Measurements from ENCODE around the gene THSD7A. TPM values are rescaled to one million over a fixed set of nuclear protein-coding genes. Genes with fewer than 3 reads are reported as not detected.

THSD7A gene
- total RNA-seq, 2 experiments from 2014 or later, result not detected

DNA sequence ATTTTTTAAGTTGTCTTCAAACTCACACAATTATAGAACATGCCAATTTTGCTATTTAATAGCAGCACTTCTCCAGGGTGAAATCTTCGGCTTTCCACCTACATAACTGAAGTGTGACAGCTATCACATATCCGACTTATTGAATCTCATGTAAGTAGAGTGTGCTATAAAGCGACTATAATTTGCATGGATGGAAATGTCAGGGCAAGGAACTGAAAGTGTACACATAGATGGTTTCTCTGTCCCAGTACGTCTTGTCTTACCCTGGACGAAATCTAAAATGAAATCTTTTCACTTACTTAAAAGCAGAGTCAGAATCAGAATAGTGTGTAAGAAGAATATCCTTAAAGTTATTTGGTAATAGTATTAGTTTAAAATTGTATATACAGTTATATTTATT is 132.3 kb downstream of the THSD7A start:
- ChIA-PET CTCF (no interaction called here), POLR2A (no interaction called here)
- Mint-ChIP-seq H3K27ac (no peak overlapping the region), H3K9me3 (no peaks in the 10 kb centered on the region), H3K4me1 (ENCODE audit: low read depth) (no peaks in the 10 kb centered on the region), H3K27me3 (no peaks in the 10 kb centered on the region), H3K36me3 (ENCODE audit: low read depth) (no peaks in the 10 kb centered on the region), H3K4me3 (no peak overlapping the region)
- DNase-seq (no peak), ATAC-seq (no peak)
- intact Hi-C loops (cut with micrococcal nuclease), result no loop called here
- TF ChIP-seq, protein P1, sequence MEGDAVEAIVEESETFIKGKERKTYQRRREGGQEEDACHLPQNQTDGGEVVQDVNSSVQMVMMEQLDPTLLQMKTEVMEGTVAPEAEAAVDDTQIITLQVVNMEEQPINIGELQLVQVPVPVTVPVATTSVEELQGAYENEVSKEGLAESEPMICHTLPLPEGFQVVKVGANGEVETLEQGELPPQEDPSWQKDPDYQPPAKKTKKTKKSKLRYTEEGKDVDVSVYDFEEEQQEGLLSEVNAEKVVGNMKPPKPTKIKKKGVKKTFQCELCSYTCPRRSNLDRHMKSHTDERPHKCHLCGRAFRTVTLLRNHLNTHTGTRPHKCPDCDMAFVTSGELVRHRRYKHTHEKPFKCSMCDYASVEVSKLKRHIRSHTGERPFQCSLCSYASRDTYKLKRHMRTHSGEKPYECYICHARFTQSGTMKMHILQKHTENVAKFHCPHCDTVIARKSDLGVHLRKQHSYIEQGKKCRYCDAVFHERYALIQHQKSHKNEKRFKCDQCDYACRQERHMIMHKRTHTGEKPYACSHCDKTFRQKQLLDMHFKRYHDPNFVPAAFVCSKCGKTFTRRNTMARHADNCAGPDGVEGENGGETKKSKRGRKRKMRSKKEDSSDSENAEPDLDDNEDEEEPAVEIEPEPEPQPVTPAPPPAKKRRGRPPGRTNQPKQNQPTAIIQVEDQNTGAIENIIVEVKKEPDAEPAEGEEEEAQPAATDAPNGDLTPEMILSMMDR (IDR thresholded peaks at IDR 0.05), result no peak

DNA sequence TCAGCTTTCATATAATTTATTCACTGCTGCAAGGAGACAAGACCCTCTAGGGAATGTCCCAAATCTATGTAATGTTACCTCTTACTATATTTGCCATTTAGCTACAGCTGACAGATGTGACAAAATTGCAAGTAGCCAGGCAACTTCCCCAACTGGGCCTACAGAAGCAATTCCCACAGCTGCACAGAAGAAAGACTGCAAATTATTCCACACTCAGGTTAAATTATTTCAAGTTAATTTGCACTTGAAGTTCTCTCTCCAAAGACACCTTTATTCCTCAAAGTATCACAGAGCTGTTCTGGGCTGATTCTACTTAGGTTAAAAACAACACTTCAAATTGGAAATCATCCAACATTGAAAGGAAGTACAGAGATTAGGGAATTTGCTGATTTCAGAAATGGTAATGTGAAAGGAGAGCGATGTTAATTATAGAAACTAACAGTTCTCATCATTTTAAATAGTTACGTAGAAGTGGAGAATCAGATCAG is 133.6 kb downstream of the THSD7A start:
- intact Hi-C loops (cut with micrococcal nuclease), result no loop called here
- no peak overlapping the region for H3K27ac Mint-ChIP-seq

DNA sequence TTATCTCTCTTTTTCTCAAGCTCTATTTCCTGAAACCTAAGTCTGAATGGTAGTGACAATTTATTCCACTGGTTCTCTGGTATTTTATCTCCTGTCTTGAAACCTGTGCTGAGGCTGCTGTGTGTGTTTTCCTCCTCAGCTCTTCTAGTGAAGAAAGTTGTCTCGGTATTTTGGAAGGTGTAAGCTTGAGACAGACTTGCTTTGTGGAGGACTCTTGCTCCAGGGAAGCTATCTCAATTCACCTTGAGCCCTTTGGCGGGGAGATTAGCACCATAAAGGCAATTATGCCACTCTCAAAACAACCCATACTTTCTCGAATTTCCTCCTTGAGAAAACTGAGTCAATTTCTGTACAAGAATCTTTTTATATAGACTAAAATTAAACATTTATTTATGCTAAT is 141.6 kb downstream of the THSD7A start:
- TF ChIP-seq, protein P1 (IDR thresholded peaks at IDR 0.05), result no peak
- Mint-ChIP-seq H3K4me1 (ENCODE audit: low read depth) (no peaks in the 10 kb centered on the region), H3K27me3 (no peaks in the 10 kb centered on the region), H3K36me3 (ENCODE audit: low read depth) (no peaks in the 10 kb centered on the region), H3K4me3 (no peak overlapping the region), H3K27ac (no peak overlapping the region), H3K9me3 (no peaks in the 10 kb centered on the region)
- intact Hi-C loops (cut with micrococcal nuclease), result no loop called here
- no peak for DNase-seq
- CTCF ChIA-PET, result no interaction called here
- POLR2A ChIA-PET, result no interaction called here
- no peak for ATAC-seq

More for the DNA sequence above, 133.6 kb downstream of the THSD7A start:
- Mint-ChIP-seq H3K27me3 (no peaks in the 10 kb centered on the region), H3K9me3 (no peaks in the 10 kb centered on the region), H3K4me1 (ENCODE audit: low read depth) (no peaks in the 10 kb centered on the region), H3K4me3 (no peak overlapping the region), H3K36me3 (ENCODE audit: low read depth) (no peaks in the 10 kb centered on the region)
- TF ChIP-seq, protein P1 (IDR thresholded peaks at IDR 0.05), result no peak
- DNase-seq (no peak), ATAC-seq (no peak)
- CTCF ChIA-PET, result no interaction called here
- POLR2A ChIA-PET, result no interaction called here

DNA sequence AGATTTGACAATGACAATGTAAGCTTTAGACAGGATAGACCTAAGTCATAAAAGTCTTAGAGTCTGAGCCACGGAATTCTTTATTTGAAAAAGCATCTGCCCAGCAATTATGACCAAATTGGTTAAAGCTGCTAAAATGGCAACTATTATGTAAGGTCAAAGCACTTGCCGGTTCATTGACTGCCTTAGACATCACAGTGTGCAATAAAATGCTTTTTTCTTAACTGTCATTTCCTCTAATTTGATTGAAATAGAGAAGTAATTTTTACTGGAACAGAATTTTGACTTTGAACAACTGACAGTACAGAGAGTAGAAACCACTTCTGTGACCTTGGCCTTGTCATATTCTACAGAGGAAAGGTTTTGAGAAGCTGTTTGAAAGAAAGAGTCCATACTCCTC is 142.9 kb downstream of the THSD7A start:
- no peak overlapping the region for H3K27ac Mint-ChIP-seq
- no peak for ATAC-seq
- ChIA-PET POLR2A (no interaction called here), CTCF (no interaction called here)
- no peaks in the 10 kb centered on the region for H3K4me1 Mint-ChIP-seq (ENCODE audit: low read depth)
- TF ChIP-seq, protein P1 (IDR thresholded peaks at IDR 0.05), result no peak
- peaks cover under 1% of the 10 kb centered on the region for H3K9me3 Mint-ChIP-seq
- no peaks in the 10 kb centered on the region for H3K36me3 Mint-ChIP-seq (ENCODE audit: low read depth)
- no peak overlapping the region for H3K4me3 Mint-ChIP-seq
- no peaks in the 10 kb centered on the region for H3K27me3 Mint-ChIP-seq
- intact Hi-C loops (cut with micrococcal nuclease), result no loop called here
- no peak for DNase-seq

DNA sequence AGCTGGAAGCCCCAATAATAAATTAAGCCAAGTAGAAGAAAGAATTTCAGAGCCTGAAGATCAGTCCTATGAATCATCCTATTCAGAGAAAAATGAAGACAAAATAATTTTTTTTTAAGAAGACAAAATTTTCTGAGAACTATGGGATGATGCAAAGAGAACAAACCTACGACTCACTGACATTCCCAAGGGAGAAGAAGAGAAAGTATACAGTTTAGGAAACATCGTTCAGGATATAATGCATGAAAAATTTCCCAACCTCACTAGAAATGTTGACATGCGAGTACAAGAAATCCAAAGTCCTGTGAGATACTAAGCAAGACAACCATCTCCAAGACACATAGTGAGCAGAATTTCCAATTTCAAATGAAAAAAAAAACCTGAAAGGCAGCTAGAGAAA is 150.5 kb downstream of the THSD7A start:
- Mint-ChIP-seq H3K27ac (no peak overlapping the region), H3K4me1 (ENCODE audit: low read depth) (no peaks in the 10 kb centered on the region), H3K9me3 (peaks cover 27% of the 10 kb centered on the region), H3K36me3 (ENCODE audit: low read depth) (no peaks in the 10 kb centered on the region), H3K4me3 (no peak overlapping the region), H3K27me3 (no peaks in the 10 kb centered on the region)
- ChIA-PET CTCF (no interaction called here), POLR2A (no interaction called here)
- DNase-seq, result no peak
- no peak for ATAC-seq
- intact Hi-C loops (cut with micrococcal nuclease), result no loop called here
- TF ChIP-seq, protein P1 (IDR thresholded peaks at IDR 0.05), result no peak

Measured in activated CD8-positive, alpha-beta T cell treated with anti-CD3 and anti-CD28 coated beads for 36 hours (primary cell).